Stimulated activated naive B cell treated with anti-CD40 and anti-IgM and Interleukin-4, amounts not matched to agents 10 μg/mL and 1 μg/mL and 100 μg/mL, for 72 hours (primary cell): Measurements from ENCODE around the gene ABCG4.
"Not testable (repeated sequence)": the region's sequence is repeated elsewhere in the genome, so short reads cannot be mapped to it uniquely, and the experiment has no call there.

Experiments
- ATAC-seq, 2 donors: fragments of 150-1000 bp; cut with Tn5 transposase; replicated peaks; 2 replicates each; pipeline ENCODE4 v1.10.0; 2021; ENCODE audit warnings: moderate library complexity in 1 of 2
- DNase-seq: peaks from one replicate; pipeline ENCODE4 v3.0.0; 2021
- H3K27ac Mint-ChIP-seq: one replicate; pipeline ENCODE4 v1.8.0; 2022; ENCODE audit warnings: mild to moderate bottlenecking, mixed read lengths
- H3K27me3 Mint-ChIP-seq, 2 donors: one replicate each; pipeline ENCODE4 v1.8.0; 2022; ENCODE audit warnings: mixed read lengths in 2 of 2
- H3K36me3 Mint-ChIP-seq, 2 donors: one replicate each; pipeline ENCODE4 v1.8.0; 2022; ENCODE audit warnings: mixed read lengths in 2 of 2, mild to moderate bottlenecking in 1 of 2
- H3K4me1 Mint-ChIP-seq, 2 donors: one replicate each; pipeline ENCODE4 v1.8.0; 2022; ENCODE audit warnings: mixed read lengths in 2 of 2, mild to moderate bottlenecking in 1 of 2
- H3K4me3 Mint-ChIP-seq, 2 donors: one replicate each; pipeline ENCODE4 v1.8.0; 2022; ENCODE audit warnings: mild to moderate bottlenecking in 2 of 2, mixed read lengths in 2 of 2, moderate library complexity in 1 of 2
- H3K9me3 Mint-ChIP-seq, 2 donors: one replicate each; pipeline ENCODE4 v1.8.0; 2022; ENCODE audit warnings: mixed read lengths in 2 of 2, mild to moderate bottlenecking in 1 of 2

The ABCG4 gene

GRCh38 chr11:119172513-119172912 lies 23.7 kb downstream of the ABCG4 start:
- Mint-ChIP-seq H3K4me3 (no peak overlapping the region), H3K4me1 (peaks cover 8 to 10% of the 10 kb centered on the region in 2 donors), H3K36me3 (peaks cover 6 to 13% of the 10 kb centered on the region in 2 donors), H3K27me3 (no peaks in the 10 kb centered on the region), H3K9me3 (no peaks in the 10 kb centered on the region), H3K27ac (no peak overlapping the region)
- no peak for DNase-seq
- ATAC-seq = no peak

DNA sequence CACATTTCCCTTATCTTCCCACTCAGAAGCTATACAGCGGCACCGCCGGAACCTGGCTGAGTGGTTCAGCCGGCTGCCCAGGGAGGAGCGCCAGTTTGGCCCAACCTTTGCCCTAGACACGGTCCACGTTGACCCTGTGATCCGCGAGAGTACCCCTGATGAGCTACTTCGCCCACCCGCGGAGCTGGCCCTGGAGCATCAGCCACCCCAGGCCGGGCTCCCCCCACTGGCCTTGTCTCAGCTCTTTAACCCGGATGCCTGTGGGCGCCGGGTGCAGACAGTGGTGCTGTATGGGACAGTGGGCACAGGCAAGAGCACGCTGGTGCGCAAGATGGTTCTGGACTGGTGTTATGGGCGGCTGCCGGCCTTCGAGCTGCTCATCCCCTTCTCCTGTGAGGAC lies 24.6 kb downstream of the ABCG4 start:
- no peaks in the 10 kb centered on the region for H3K9me3 Mint-ChIP-seq
- no peak for ATAC-seq

GRCh38 chr11:119175493-119176077 lies 26.7 kb downstream of the ABCG4 start:
- Mint-ChIP-seq H3K27ac (no peak overlapping the region), H3K27me3 (no peaks in the 10 kb centered on the region)
- DNase-seq = no peak

More for the DNA sequence above, 24.6 kb downstream of the ABCG4 start:
- Mint-ChIP-seq H3K36me3 (peaks cover 8 to 16% of the 10 kb centered on the region in 2 donors), H3K27me3 (no peaks in the 10 kb centered on the region), H3K27ac (no peak overlapping the region), H3K4me3 (no peak overlapping the region), H3K4me1 (peaks cover 9 to 13% of the 10 kb centered on the region in 2 donors)
- no peak for DNase-seq

GRCh38 chr11:119178166-119178680 lies 29.4 kb downstream of the ABCG4 start:
- Mint-ChIP-seq H3K27ac (no peak overlapping the region), H3K4me1 (peaks cover 3 to 9% of the 10 kb centered on the region in 2 donors), H3K4me3 (no peak overlapping the region), H3K27me3 (no peaks in the 10 kb centered on the region), H3K9me3 (no peaks in the 10 kb centered on the region), H3K36me3 (peaks cover 14 to 46% of the 10 kb centered on the region in 2 donors)
- no peak for DNase-seq
- ATAC-seq = peak in 1 of 2 donors; percentile 16

More at GRCh38 chr11:119175493-119176077, 26.7 kb downstream of the ABCG4 start:
- Mint-ChIP-seq H3K9me3 (no peaks in the 10 kb centered on the region), H3K4me3 (no peak overlapping the region), H3K4me1 (peaks cover 3 to 9% of the 10 kb centered on the region in 2 donors), H3K36me3 (peaks cover 15 to 26% of the 10 kb centered on the region in 2 donors)
- no peak for ATAC-seq

GRCh38 chr11:119179342-119179741 lies 30.5 kb downstream of the ABCG4 start:
- H3K4me1 Mint-ChIP-seq = peaks cover 6 to 9% of the 10 kb centered on the region in 2 donors
- peaks cover 0 to 2% of the 10 kb centered on the region in 2 donors for H3K9me3 Mint-ChIP-seq
- no peak for ATAC-seq
- peaks cover 23 to 50% of the 10 kb centered on the region in 2 donors for H3K36me3 Mint-ChIP-seq
- no peak for DNase-seq
- no peak overlapping the region for H3K4me3 Mint-ChIP-seq
- no peaks in the 10 kb centered on the region for H3K27me3 Mint-ChIP-seq
- no peak overlapping the region for H3K27ac Mint-ChIP-seq

- no peak for DNase-seq
- peaks cover 25 to 51% of the 10 kb centered on the region in 2 donors for H3K36me3 Mint-ChIP-seq
- H3K27ac Mint-ChIP-seq = no peak overlapping the region
- peaks cover 0 to 2% of the 10 kb centered on the region in 2 donors for H3K9me3 Mint-ChIP-seq
- no peak overlapping the region for H3K4me3 Mint-ChIP-seq
- no peak for ATAC-seq
- no peaks in the 10 kb centered on the region for H3K27me3 Mint-ChIP-seq
- H3K4me1 Mint-ChIP-seq = peaks cover 6 to 9% of the 10 kb centered on the region in 2 donors
These were observed 31.1 kb downstream of the ABCG4 start for GRCh38 chr11:119179983-119180382.

- DNase-seq (no peak), ATAC-seq (no peak)
- Mint-ChIP-seq H3K9me3 (peaks cover 0 to 2% of the 10 kb centered on the region in 2 donors), H3K4me3 (no peak overlapping the region), H3K27ac (no peak overlapping the region), H3K27me3 (peaks cover 1 to 7% of the 10 kb centered on the region in 2 donors), H3K36me3 (peaks cover 25 to 47% of the 10 kb centered on the region in 2 donors), H3K4me1 (peaks cover 9% of the 10 kb centered on the region in 2 donors)
These were observed 32.2 kb downstream of the ABCG4 start for GRCh38 chr11:119180729-119181676.

DNA sequence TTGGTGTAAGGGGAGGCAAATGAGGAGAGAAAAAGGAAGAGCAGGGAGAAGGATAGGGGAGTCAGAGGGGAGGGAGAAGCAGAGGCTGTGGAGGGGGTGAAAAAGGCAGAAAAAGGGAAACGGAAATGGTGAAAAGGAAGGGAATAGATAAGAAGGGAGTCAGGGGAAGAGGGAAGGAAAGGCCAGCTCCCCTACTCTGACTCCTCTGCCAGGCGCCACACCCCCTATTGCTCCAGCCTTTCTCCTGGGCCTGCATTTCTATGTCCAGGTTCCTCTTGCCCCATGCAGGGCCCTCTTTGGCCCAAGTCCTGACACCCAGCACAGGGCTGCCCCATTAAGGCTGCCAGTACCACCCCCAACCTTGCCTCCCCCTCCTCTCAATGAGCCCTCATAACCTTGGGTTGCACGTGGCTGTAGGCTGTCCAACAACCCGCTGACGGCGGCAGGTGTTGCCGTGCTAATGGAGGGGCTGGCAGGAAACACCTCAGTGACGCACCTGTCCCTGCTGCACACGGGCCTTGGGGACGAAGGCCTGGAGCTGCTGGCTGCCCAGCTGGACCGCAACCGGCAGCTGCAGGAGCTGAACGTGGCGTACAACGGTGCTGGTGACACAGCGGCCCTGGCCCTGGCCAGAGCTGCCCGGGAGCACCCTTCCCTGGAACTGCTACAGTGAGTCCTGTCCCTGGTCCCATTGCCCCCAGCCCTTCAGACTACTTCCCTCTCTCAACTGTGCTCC lies 33.0 kb downstream of the ABCG4 start:
- DNase-seq = no peak
- Mint-ChIP-seq H3K27me3 (peaks cover 7 to 13% of the 10 kb centered on the region in 2 donors), H3K4me3 (no peak overlapping the region), H3K36me3 (peaks cover 25 to 47% of the 10 kb centered on the region in 2 donors), H3K27ac (no peak overlapping the region), H3K4me1 (peaks cover 9% of the 10 kb centered on the region in 2 donors), H3K9me3 (peaks cover 0 to 2% of the 10 kb centered on the region in 2 donors)
- ATAC-seq = no peak

DNA sequence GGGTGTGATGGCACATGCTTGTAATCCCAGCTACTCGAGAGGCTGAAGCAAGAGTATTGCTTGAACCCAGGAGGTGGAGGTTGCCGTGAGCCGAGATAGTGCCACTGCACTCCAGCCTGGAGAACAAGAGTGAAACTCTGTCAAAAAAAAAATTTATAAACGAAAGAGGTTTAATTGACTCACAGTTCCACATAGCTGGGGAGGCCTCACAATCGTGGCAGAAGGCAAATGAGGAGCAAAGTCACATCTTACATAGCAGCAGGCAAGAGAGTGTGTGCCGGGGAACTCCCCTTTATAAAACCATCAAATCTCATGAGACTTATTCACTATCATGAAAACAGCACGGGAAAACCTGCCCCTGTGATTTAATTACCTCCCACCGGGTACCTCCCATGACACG lies 35.5 kb downstream of the ABCG4 start:
- DNase-seq, H3K27ac Mint-ChIP-seq, H3K9me3 Mint-ChIP-seq, H3K4me1 Mint-ChIP-seq, H3K4me3 Mint-ChIP-seq: not testable (repeated sequence)
- H3K27me3 Mint-ChIP-seq = peaks cover 11 to 13% of the 10 kb centered on the region in 2 donors
- peak; percentile 36 to 68 for ATAC-seq
- peaks cover 20 to 41% of the 10 kb centered on the region in 2 donors for H3K36me3 Mint-ChIP-seq

DNA sequence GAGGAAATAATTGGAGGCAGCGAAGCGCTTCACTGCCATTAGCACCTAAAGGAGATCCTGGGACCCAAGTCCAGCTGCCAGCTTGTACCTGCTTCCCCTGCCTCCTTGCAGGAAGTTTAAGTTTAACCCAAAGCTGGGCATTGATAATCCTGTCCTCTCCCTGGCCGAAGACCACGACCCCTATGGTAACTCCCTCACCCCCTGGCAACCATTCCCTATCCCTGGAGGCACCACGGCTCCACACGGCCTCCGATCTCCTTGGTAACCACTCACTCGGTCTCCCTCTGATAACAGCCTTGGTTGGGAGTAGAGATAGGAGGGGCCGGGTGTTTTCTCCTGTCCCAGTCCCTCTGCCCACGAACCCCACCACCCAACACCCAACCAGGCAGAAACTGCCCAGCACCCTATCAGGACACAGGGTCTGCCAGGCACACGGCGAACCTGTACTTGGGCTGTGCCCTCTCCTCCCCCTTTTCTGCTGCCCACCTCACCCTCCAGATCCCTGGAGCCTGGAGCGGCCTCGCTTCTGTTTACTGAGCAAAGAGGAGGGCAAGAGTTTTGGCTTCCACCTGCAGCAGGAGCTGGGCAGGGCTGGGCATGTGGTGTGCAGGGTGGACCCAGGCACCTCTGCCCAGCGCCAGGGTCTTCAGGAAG lies 37.3 kb downstream of the ABCG4 start:
- Mint-ChIP-seq H3K4me3 (no peak overlapping the region), H3K27ac (no peak overlapping the region), H3K27me3 (peaks cover 11 to 13% of the 10 kb centered on the region in 2 donors), H3K9me3 (peaks cover 0 to 2% of the 10 kb centered on the region in 2 donors), H3K4me1 (peaks cover 0 to 6% of the 10 kb centered on the region in 2 donors), H3K36me3 (peaks cover 15 to 32% of the 10 kb centered on the region in 2 donors)
- DNase-seq = no peak
- no peak for ATAC-seq

- Mint-ChIP-seq H3K4me1 (peaks cover 0 to 6% of the 10 kb centered on the region in 2 donors), H3K4me3 (no peak overlapping the region), H3K27ac (no peak overlapping the region), H3K36me3 (peaks cover 13 to 22% of the 10 kb centered on the region in 2 donors), H3K9me3 (peaks cover 0 to 2% of the 10 kb centered on the region in 2 donors), H3K27me3 (peaks cover 11 to 13% of the 10 kb centered on the region in 2 donors)
- ATAC-seq = no peak
- DNase-seq = no peak
These were observed 38.5 kb downstream of the ABCG4 start for GRCh38 chr11:119187123-119187892.

- H3K4me1 Mint-ChIP-seq = peaks cover 0 to 6% of the 10 kb centered on the region in 2 donors
- ATAC-seq (no peak), DNase-seq (no peak)
- no peak overlapping the region for H3K4me3 Mint-ChIP-seq
- peaks cover 0 to 2% of the 10 kb centered on the region in 2 donors for H3K9me3 Mint-ChIP-seq
- H3K27ac Mint-ChIP-seq = no peak overlapping the region
- H3K36me3 Mint-ChIP-seq = peaks cover 11 to 15% of the 10 kb centered on the region in 2 donors
- peaks cover 11 to 13% of the 10 kb centered on the region in 2 donors for H3K27me3 Mint-ChIP-seq
These were observed 39.2 kb downstream of the ABCG4 start for GRCh38 chr11:119188067-119188466.

DNA sequence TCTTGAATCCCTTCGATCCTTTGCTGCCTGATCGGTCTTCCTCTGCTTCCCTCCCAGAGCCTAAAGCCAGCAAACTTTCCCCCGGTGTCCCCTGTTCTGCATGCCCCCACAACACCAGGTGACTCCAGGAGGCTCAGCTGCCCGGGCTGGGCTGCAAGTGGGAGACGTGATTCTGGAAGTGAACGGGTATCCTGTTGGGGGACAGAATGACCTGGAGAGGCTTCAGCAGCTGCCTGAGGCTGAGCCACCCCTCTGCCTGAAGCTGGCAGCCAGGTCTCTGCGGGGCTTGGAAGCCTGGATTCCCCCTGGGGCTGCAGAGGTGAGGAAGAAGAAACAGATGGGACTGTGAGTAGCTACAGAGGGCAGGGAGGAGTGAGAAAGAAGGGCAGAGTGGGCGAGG lies 40.0 kb downstream of the ABCG4 start:
- no peak overlapping the region for H3K4me3 Mint-ChIP-seq
- ATAC-seq (no peak), DNase-seq (no peak)
- peaks cover 0 to 4% of the 10 kb centered on the region in 2 donors for H3K4me1 Mint-ChIP-seq
- no peak overlapping the region for H3K27ac Mint-ChIP-seq
- peaks cover 7 to 9% of the 10 kb centered on the region in 2 donors for H3K36me3 Mint-ChIP-seq
- peaks cover 0 to 2% of the 10 kb centered on the region in 2 donors for H3K9me3 Mint-ChIP-seq
- H3K27me3 Mint-ChIP-seq = peaks cover 11 to 13% of the 10 kb centered on the region in 2 donors
